PC-3 (cell line): ENCODE measurements around the gene LRRC45. TPM values are rescaled to one million over a fixed set of nuclear protein-coding genes. Genes with fewer than 3 reads are reported as not detected.

ENCODE experiments used
- ATAC-seq: fragments of 200-7000 bp; cut with Tn5 transposase; 2 replicates; pipeline ENCODE4 v1.9.1; 2020; ENCODE audit warnings: mild to moderate bottlenecking, moderate library complexity
- BruUV-seq: library from RNA; stranded (reverse); fragments of 400-500 nt; replicated peaks from 2 replicates; lab custom pipeline; 2021; lab: Mats Ljungman, UMichigan
- CTCF ChIA-PET: fragments of 300-600 bp; sonication (Branson Sonifier 250); formaldehyde crosslinking; loops from one replicate; lab custom pipeline; 2022; ENCODE audit warnings: antibody characterized with exemption; lab: Charles Lee
- POLR2A ChIA-PET: fragments of 300-600 bp; sonication (Branson Sonifier 250); formaldehyde crosslinking; loops from one replicate; lab custom pipeline; 2022; ENCODE audit warnings: antibody characterized with exemption; ENCODE audit not compliant: unreplicated experiment; lab: Charles Lee
- DNase-seq: peaks from one replicate; pipeline ENCODE4 v3.0.0-alpha.2; 2015
- H2AFZ ChIP-seq: fragments of 300-600 bp; sonication (generic); 2 replicates; pipeline ENCODE4 v1.6.0; 2016; ENCODE audit warnings: antibody characterized with exemption, low read length
- H3F3A ChIP-seq: fragments of 300-600 bp; sonication (generic); one replicate; pipeline ENCODE4 v1.6.0; 2017; ENCODE audit warnings: antibody characterized with exemption, low read length, control low read depth, mild to moderate bottlenecking; ENCODE audit not compliant: unreplicated experiment
- H3K27ac ChIP-seq: fragments of 300-600 bp; sonication (generic); 2 replicates; pipeline ENCODE4 v1.5.1; 2016; ENCODE audit warnings: mild to moderate bottlenecking, low read length
- H3K27me3 ChIP-seq: fragments of 300-600 bp; sonication (generic); 2 replicates; pipeline ENCODE4 v1.6.1; 2016; ENCODE audit warnings: low read length, mixed read lengths
- H3K36me3 ChIP-seq: fragments of 300-600 bp; sonication (generic); 2 replicates; pipeline ENCODE4 v1.6.1; 2016; ENCODE audit warnings: low read depth, mixed run types, low read length, mixed read lengths
- H3K4me1 ChIP-seq: fragments of 300-600 bp; sonication (generic); 2 replicates; pipeline ENCODE4 v1.5.1; 2016; ENCODE audit warnings: low read length; ENCODE audit not compliant: insufficient read depth
- H3K4me2 ChIP-seq: fragments of 300-600 bp; sonication (generic); 2 replicates; pipeline ENCODE4 v1.6.0; 2016; ENCODE audit warnings: low read length
- H3K4me3 ChIP-seq: fragments of 300-600 bp; sonication (generic); 2 replicates; pipeline ENCODE4 v1.5.1; 2016; ENCODE audit warnings: mild to moderate bottlenecking, low read length, mixed read lengths
- H3K79me2 ChIP-seq: fragments of 300-600 bp; sonication (generic); 2 replicates; pipeline ENCODE4 v1.6.1; 2017; ENCODE audit warnings: low read length, mixed read lengths
- H3K9ac ChIP-seq: fragments of 300-600 bp; sonication (generic); 2 replicates; pipeline ENCODE4 v1.6.0; 2016; ENCODE audit warnings: mild to moderate bottlenecking, low read length
- H3K9me2 ChIP-seq: fragments of 300-600 bp; sonication (generic); replicated peaks from 2 replicates; pipeline ENCODE4 v1.6.1; 2016; ENCODE audit warnings: mixed run types, low read length, mixed read lengths
- H3K9me3 ChIP-seq: fragments of 300-600 bp; sonication (generic); 2 replicates; pipeline ENCODE4 v1.6.1; 2016; ENCODE audit warnings: low read length, mixed read lengths
- H4K20me1 ChIP-seq: fragments of 300-600 bp; sonication (generic); 2 replicates; pipeline ENCODE4 v1.6.1; 2016; ENCODE audit warnings: low read length, mixed read lengths
- CTCF ChIP-seq: fragments of 300-600 bp; sonication (generic); conservative IDR thresholded peaks from 2 replicates; pipeline ENCODE4 v1.5.1; 2017; ENCODE audit warnings: antibody characterized with exemption, low read depth, mild to moderate bottlenecking, low read length
- EZH2 ChIP-seq: fragments of 300-600 bp; sonication (generic); IDR thresholded peaks from one replicate; pipeline ENCODE4 v1.6.1; 2017; ENCODE audit warnings: antibody characterized with exemption, mild to moderate bottlenecking, low read length; ENCODE audit not compliant: unreplicated experiment
- EZH2phosphoT487 ChIP-seq: fragments of 300-600 bp; sonication (generic); IDR thresholded peaks from 2 replicates; pipeline ENCODE4 v1.6.1; 2018; ENCODE audit warnings: mild to moderate bottlenecking, antibody characterized with exemption, low read length, borderline replicate concordance
- intact Hi-C: fragments of 100-400 bp; cut with micrococcal nuclease; formaldehyde crosslinking; loops from 2 replicates; pipeline ENCODE4 v1.9.0; 2023
- total RNA-seq: library from RNA; depleted of rRNA; stranded (reverse); fragments of >200 nt; gene quantifications from 2 replicates; pipeline ENCODE4 v1.2.3, GENCODE V29; 2014

LRRC45 gene
- total RNA-seq, 1 experiment from 2014 or later: 71.5 TPM

GRCh38 chr17:82048571-82048971, 25.5 kb downstream of the LRRC45 start:
- POLR2A ChIA-PET: no interaction called here
- DNase-seq (no peak), ATAC-seq (no peak)
- Histone ChIP-seq H3K4me2 (no peak overlapping the region), H3K27me3 (no peaks in the 10 kb centered on the region), H3F3A (no peaks in the 10 kb centered on the region), H3K9me2 (no peaks in the 10 kb centered on the region), H3K4me1 (peaks cover 8% of the 10 kb centered on the region; the same call in 1 of the 2 replicates), H3K4me3 (no peak overlapping the region), H3K27ac (no peak overlapping the region), H4K20me1 (no peaks in the 10 kb centered on the region), H3K9ac (no peak overlapping the region), H3K36me3 (no peaks in the 10 kb centered on the region; the same call in 1 of the 2 replicates), H3K79me2 (peaks cover 24% of the 10 kb centered on the region), H3K9me3 (no peaks in the 10 kb centered on the region), H2AFZ (no peak overlapping the region)
- CTCF ChIA-PET: no interaction called here
- TF ChIP-seq CTCF (no peak), EZH2phosphoT487 (no peak), EZH2 (no peak)
- BruUV-seq: no TSS peak
- intact Hi-C loops: no loop called here

- ChIA-PET CTCF (no interaction called here), POLR2A (no interaction called here)
- no peaks in the 10 kb centered on the region for H3K9me2 ChIP-seq
- H3K4me1 ChIP-seq: peaks cover 8% of the 10 kb centered on the region; the same call in 1 of the 2 replicates
- H3K27me3 ChIP-seq: no peaks in the 10 kb centered on the region
- no TSS peak for BruUV-seq
- H3K9ac ChIP-seq: no peak overlapping the region
- H3K4me2 ChIP-seq: no peak overlapping the region
- peaks cover 28% of the 10 kb centered on the region for H3K79me2 ChIP-seq
- no peak for DNase-seq
- no peaks in the 10 kb centered on the region for H4K20me1 ChIP-seq
- no peak for TF ChIP-seq CTCF
- TF ChIP-seq EZH2: no peak
- TF ChIP-seq EZH2phosphoT487: no peak
- H2AFZ ChIP-seq: no peak overlapping the region
- H3K9me3 ChIP-seq: no peaks in the 10 kb centered on the region
- no peak overlapping the region for H3K4me3 ChIP-seq
- no peak for ATAC-seq
- no peak overlapping the region for H3K27ac ChIP-seq
- no peaks in the 10 kb centered on the region for H3F3A ChIP-seq
- H3K36me3 ChIP-seq: no peaks in the 10 kb centered on the region; the same call in 1 of the 2 replicates
- intact Hi-C loops: no loop called here
Observed at GRCh38 chr17:82049106-82049505, 26.0 kb downstream of the LRRC45 start.

- H3K79me2 ChIP-seq: peaks cover 28% of the 10 kb centered on the region
- ChIA-PET CTCF (no interaction called here), POLR2A (no interaction called here)
- TF ChIP-seq EZH2phosphoT487 (no peak), EZH2 (no peak), CTCF (no peak)
- no peak overlapping the region for H2AFZ ChIP-seq
- H3K9me2 ChIP-seq: no peaks in the 10 kb centered on the region
- H3K4me2 ChIP-seq: no peak overlapping the region
- intact Hi-C loops: no loop called here
- no TSS peak for BruUV-seq
- H3K27ac ChIP-seq: no peak overlapping the region
- DNase-seq (no peak), ATAC-seq (no peak)
- no peak overlapping the region for H3K9ac ChIP-seq
- H3K4me1 ChIP-seq: peaks cover 8% of the 10 kb centered on the region; the same call in 1 of the 2 replicates
- no peaks in the 10 kb centered on the region for H4K20me1 ChIP-seq
- H3K4me3 ChIP-seq: no peak overlapping the region
- no peaks in the 10 kb centered on the region for H3K9me3 ChIP-seq
- no peaks in the 10 kb centered on the region; the same call in 1 of the 2 replicates for H3K36me3 ChIP-seq
- H3F3A ChIP-seq: no peaks in the 10 kb centered on the region
- H3K27me3 ChIP-seq: no peaks in the 10 kb centered on the region
Observed at GRCh38 chr17:82049521-82049971, 26.4 kb downstream of the LRRC45 start.
